DOHH2 (cell line): ENCODE results near the gene YIPF4.
"Not testable (repeated sequence)": the region's sequence is repeated elsewhere in the genome, so short reads cannot be mapped to it uniquely, and the experiment has no call there.

ENCODE experiments used
- EZH2phosphoT487 ChIP-seq: fragments of 200-600 bp; sonication (generic); IDR thresholded peaks from 2 replicates; pipeline ENCODE4 v1.6.1; 2017; ENCODE audit warnings: borderline replicate concordance, mild to moderate bottlenecking, antibody characterized with exemption, low read length, moderate library complexity, mixed read lengths
- TF ChIP-seq, protein P1 (sequence below): fragments of 200-600 bp; sonication (generic); IDR thresholded peaks from one replicate; pipeline ENCODE4 v1.5.1; 2014; ENCODE audit warnings: antibody characterized with exemption, mild to moderate bottlenecking, low read depth, low read length; ENCODE audit not compliant: poor library complexity, severe bottlenecking

- not testable (repeated sequence) for TF ChIP-seq EZH2phosphoT487
- TF ChIP-seq, protein P1, sequence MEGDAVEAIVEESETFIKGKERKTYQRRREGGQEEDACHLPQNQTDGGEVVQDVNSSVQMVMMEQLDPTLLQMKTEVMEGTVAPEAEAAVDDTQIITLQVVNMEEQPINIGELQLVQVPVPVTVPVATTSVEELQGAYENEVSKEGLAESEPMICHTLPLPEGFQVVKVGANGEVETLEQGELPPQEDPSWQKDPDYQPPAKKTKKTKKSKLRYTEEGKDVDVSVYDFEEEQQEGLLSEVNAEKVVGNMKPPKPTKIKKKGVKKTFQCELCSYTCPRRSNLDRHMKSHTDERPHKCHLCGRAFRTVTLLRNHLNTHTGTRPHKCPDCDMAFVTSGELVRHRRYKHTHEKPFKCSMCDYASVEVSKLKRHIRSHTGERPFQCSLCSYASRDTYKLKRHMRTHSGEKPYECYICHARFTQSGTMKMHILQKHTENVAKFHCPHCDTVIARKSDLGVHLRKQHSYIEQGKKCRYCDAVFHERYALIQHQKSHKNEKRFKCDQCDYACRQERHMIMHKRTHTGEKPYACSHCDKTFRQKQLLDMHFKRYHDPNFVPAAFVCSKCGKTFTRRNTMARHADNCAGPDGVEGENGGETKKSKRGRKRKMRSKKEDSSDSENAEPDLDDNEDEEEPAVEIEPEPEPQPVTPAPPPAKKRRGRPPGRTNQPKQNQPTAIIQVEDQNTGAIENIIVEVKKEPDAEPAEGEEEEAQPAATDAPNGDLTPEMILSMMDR = not testable (repeated sequence)
Measured at GRCh38 chr2:32364290-32364689, 86.6 kb downstream of the YIPF4 start.
